Endothelial cell of hepatic sinusoid (primary cell): ENCODE data around the gene HPS5.

Experiments used
- in situ Hi-C: cut with HindIII; loops from 2 replicates; pipeline ENCODE4 v1.10.0; 2017; ENCODE audit warnings: low sequenced_read_pairs

The HPS5 gene

GRCh38 chr11:18319914-18320313 lies 2.0 kb downstream of the HPS5 start:
- in situ Hi-C loops = no loop called here

GRCh38 chr11:18317551-18317950 lies 4.4 kb downstream of the HPS5 start:
- in situ Hi-C loops = no loop called here

GRCh38 chr11:18315893-18316292 lies 6.0 kb downstream of the HPS5 start:
- in situ Hi-C loops = no loop called here

GRCh38 chr11:18314784-18315523 lies 7.0 kb downstream of the HPS5 start:
- in situ Hi-C loops = no loop called here

GRCh38 chr11:18313965-18314763 lies 7.8 kb downstream of the HPS5 start:
- in situ Hi-C loops = no loop called here

- in situ Hi-C loops = no loop called here
Observed at GRCh38 chr11:18312663-18313420, 9.1 kb downstream of the HPS5 start.

- in situ Hi-C loops = no loop called here
Observed at GRCh38 chr11:18312012-18312411, 9.9 kb downstream of the HPS5 start.

GRCh38 chr11:18310800-18311340 lies 11.1 kb downstream of the HPS5 start:
- in situ Hi-C loops = no loop called here

GRCh38 chr11:18309691-18310090 lies 12.2 kb downstream of the HPS5 start:
- in situ Hi-C loops = no loop called here

GRCh38 chr11:18308242-18308641 lies 13.7 kb downstream of the HPS5 start:
- in situ Hi-C loops = no loop called here

GRCh38 chr11:18307461-18308139 lies 14.3 kb downstream of the HPS5 start:
- in situ Hi-C loops = no loop called here

- in situ Hi-C loops = no loop called here
Observed at GRCh38 chr11:18304745-18305144, 17.2 kb downstream of the HPS5 start.

- in situ Hi-C loops = no loop called here
Observed at GRCh38 chr11:18299721-18300120, 22.2 kb downstream of the HPS5 start.

- in situ Hi-C loops = no loop called here
Observed at GRCh38 chr11:18295316-18295715, 26.6 kb downstream of the HPS5 start.

GRCh38 chr11:18294862-18295261 lies 27.1 kb downstream of the HPS5 start:
- in situ Hi-C loops = no loop called here

- in situ Hi-C loops = no loop called here
Observed at GRCh38 chr11:18288911-18289310, 33.0 kb downstream of the HPS5 start.

GRCh38 chr11:18285841-18286240 lies 36.1 kb downstream of the HPS5 start:
- in situ Hi-C loops = no loop called here

- in situ Hi-C loops = no loop called here
Observed at GRCh38 chr11:18282626-18283025, 39.3 kb downstream of the HPS5 start.

- in situ Hi-C loops = no loop called here
Observed at GRCh38 chr11:18280438-18281045, 41.4 kb downstream of the HPS5 start.

- in situ Hi-C loops = no loop called here
Observed at GRCh38 chr11:18277565-18278271, 44.2 kb downstream of the HPS5 start.
